HG03565 (cell line): ENCODE data around the gene CALHM1.
A peak's percentile ranks its signal among the peaks of the same experiment; 100 is the strongest.
"Not testable (repeated sequence)": the region's sequence is repeated elsewhere in the genome, so short reads cannot be mapped to it uniquely, and the experiment has no call there.

Experiments used
- ATAC-seq: cut with Tn5 transposase; IDR thresholded peaks from one replicate; pipeline ENCODE4 v1.9.1; 2021; ENCODE audit warnings: mild to moderate bottlenecking, moderate library complexity; ENCODE audit not compliant: unreplicated experiment

The CALHM1 gene

GRCh38 chr10:103458720-103459119 is at the start of gene CALHM1:
Gene CALHM1 (minus strand): TSS chr10:103458900. CDS start chr10:103458751, 149 bp downstream.
- ATAC-seq: peak; percentile 75

- no peak for ATAC-seq
These were observed 48.8 kb upstream of the CALHM1 start for GRCh38 chr10:103507235-103508191.

- no peak for ATAC-seq
These were observed 47.4 kb upstream of the CALHM1 start for GRCh38 chr10:103506061-103506460.

GRCh38 chr10:103504181-103504783 is 45.6 kb upstream of the CALHM1 start:
- ATAC-seq: no peak

- ATAC-seq: not testable (repeated sequence)
These were observed 45.1 kb upstream of the CALHM1 start for GRCh38 chr10:103503777-103504176.

- no peak for ATAC-seq
These were observed 44.4 kb upstream of the CALHM1 start for GRCh38 chr10:103502849-103503660.

GRCh38 chr10:103501186-103501585 is 42.5 kb upstream of the CALHM1 start:
- ATAC-seq: no peak

GRCh38 chr10:103500481-103500880 is 41.8 kb upstream of the CALHM1 start:
- ATAC-seq: no peak

- no peak for ATAC-seq
These were observed 41.2 kb upstream of the CALHM1 start for GRCh38 chr10:103499881-103500280.

- no peak for ATAC-seq
These were observed 40.4 kb upstream of the CALHM1 start for GRCh38 chr10:103498936-103499638.

- ATAC-seq: no peak
These were observed 38.6 kb upstream of the CALHM1 start for GRCh38 chr10:103497161-103497915.

GRCh38 chr10:103495321-103495720 is 36.6 kb upstream of the CALHM1 start:
- ATAC-seq: no peak

GRCh38 chr10:103493916-103494877 is 35.5 kb upstream of the CALHM1 start:
- no peak for ATAC-seq

GRCh38 chr10:103493362-103493915 is 34.7 kb upstream of the CALHM1 start, which contains the start of gene NEURL1:
Gene NEURL1 (plus strand): TSS chr10:103493705. CDS start chr10:103494388, 683 bp downstream.
- ATAC-seq: no peak

- ATAC-seq: no peak
These were observed 34.1 kb upstream of the CALHM1 start for GRCh38 chr10:103492655-103493261.

GRCh38 chr10:103491729-103492364 is 33.1 kb upstream of the CALHM1 start:
- no peak for ATAC-seq

GRCh38 chr10:103490986-103491314 is 32.2 kb upstream of the CALHM1 start:
- ATAC-seq: no peak

GRCh38 chr10:103487410-103487708 is 28.7 kb upstream of the CALHM1 start:
- ATAC-seq: no peak
